Uterus (tissue), 4 donors: ENCODE data around the gene INHBB. TPM values are rescaled to one million over a fixed set of nuclear protein-coding genes. Genes with fewer than 3 reads are reported as not detected.
A peak's percentile ranks its signal among the peaks of the same experiment; 100 is the strongest.

ENCODE experiments used
- DNase-seq, 2 donors: peaks; one replicate each; pipeline ENCODE4 v3.0.0-alpha.2; 2019 to 2020
- H3K27ac ChIP-seq, 2 donors: fragments of 200-600 bp; sonication (generic); 1 replicate in 1 of 2; 2 replicates in 1 of 2; pipeline ENCODE4 v1.5.1; 2016 to 2018
- H3K27me3 ChIP-seq, 2 donors: fragments of 200-600 bp; sonication (generic); one replicate each; pipeline ENCODE4 v1.5.1; 2018 to 2019; ENCODE audit warnings: control low read depth in 1 of 2
- H3K36me3 ChIP-seq, 2 donors: fragments of 200-600 bp; sonication (generic); one replicate each; pipeline ENCODE4 v1.5.1; 2019; ENCODE audit warnings: control low read depth in 1 of 2
- H3K4me1 ChIP-seq, 2 donors: fragments of 200-600 bp; sonication (generic); one replicate each; pipeline ENCODE4 v1.5.1; 2018 to 2019; ENCODE audit warnings: control low read depth in 1 of 2
- H3K4me3 ChIP-seq, 2 donors: fragments of 200-600 bp; sonication (generic); 1 replicate in 1 of 2; 2 replicates in 1 of 2; pipeline ENCODE4 v1.5.1; 2018 to 2019; ENCODE audit warnings: mild to moderate bottlenecking in 1 of 2
- H3K9me3 ChIP-seq, 2 donors: fragments of 200-600 bp; sonication (generic); one replicate each; pipeline ENCODE4 v1.5.1; 2019; ENCODE audit warnings: control low read depth in 1 of 2
- CTCF ChIP-seq, 4 experiments: fragments of 200-600 bp in 2 of 4; fragments of 450-650 bp in 2 of 4; sonication (generic) in 2 of 4; IDR thresholded peaks; one replicate each; pipeline ENCODE4 v1.5.1; 2016 to 2019; ENCODE audit warnings: antibody characterized with exemption in 4 of 4, mild to moderate bottlenecking in 2 of 4, moderate library complexity in 1 of 4
- POLR2A ChIP-seq, 2 donors: fragments of 450-650 bp; IDR thresholded peaks; one replicate each; pipeline ENCODE4 v1.6.1; 2016; ENCODE audit warnings: antibody characterized with exemption in 2 of 2, mild to moderate bottlenecking in 1 of 2, moderate library complexity in 1 of 2
- intact Hi-C: fragments of 100-400 bp; cut with DNase I; formaldehyde crosslinking; loops from one replicate; pipeline ENCODE4 v1.15.1; 2023; ENCODE audit warnings: low total_unique reads
- total RNA-seq, 4 donors: library from RNA; depleted of rRNA in 3 of 4; stranded (reverse); fragments of >200 nt in 3 of 4; gene quantifications; one replicate each; pipeline versions ENCODE4 v1.1.0 to v1.2.4, GENCODE V29; 2014 to 2023
- donor health status: DM: yes; HTN: yes; CAD: no.

Gene INHBB
- total RNA-seq, 4 donors from 2014 or later, result 0.35 to 18.1 (median 4.2) TPM

- H3K27ac ChIP-seq, result no peak overlapping the region
- no peaks in the 10 kb centered on the region for H3K4me1 ChIP-seq
- H3K36me3 ChIP-seq, result no peaks in the 10 kb centered on the region
- intact Hi-C loops, result loop anchor here (10.0 kb wide), 1 partner anchor 157 kb away; no protein-coding TSS in a partner anchor
- H3K9me3 ChIP-seq, result no peaks in the 10 kb centered on the region
- DNase-seq, result no peak
- peaks cover 6 to 20% of the 10 kb centered on the region in 2 donors for H3K27me3 ChIP-seq
- no peak for TF ChIP-seq CTCF (IDR thresholded peaks at IDR 0.05)
- TF ChIP-seq POLR2A (IDR thresholded peaks at IDR 0.05), result no peak
- H3K4me3 ChIP-seq, result peak overlapping the region; percentile 14 to 27
These were observed 1.6 kb downstream of the INHBB start for GRCh38 chr2:120347396-120348060.

- no peaks in the 10 kb centered on the region for H3K9me3 ChIP-seq
- no peak overlapping the region for H3K27ac ChIP-seq
- no peaks in the 10 kb centered on the region for H3K36me3 ChIP-seq
- H3K4me1 ChIP-seq, result no peaks in the 10 kb centered on the region
- intact Hi-C loops, result loop anchor here (10.0 kb wide), 1 partner anchor 157 kb away; no protein-coding TSS in a partner anchor
- TF ChIP-seq POLR2A (IDR thresholded peaks at IDR 0.05) (no peak), CTCF (IDR thresholded peaks at IDR 0.05) (no peak)
- peaks cover 0 to 15% of the 10 kb centered on the region in 2 donors for H3K27me3 ChIP-seq
- no peak for DNase-seq
- no peak overlapping the region for H3K4me3 ChIP-seq
These were observed 2.3 kb downstream of the INHBB start for GRCh38 chr2:120348134-120348736.

- Histone ChIP-seq H3K36me3 (no peaks in the 10 kb centered on the region), H3K9me3 (no peaks in the 10 kb centered on the region), H3K27ac (no peak overlapping the region), H3K27me3 (peaks cover 0 to 8% of the 10 kb centered on the region in 2 donors), H3K4me1 (no peaks in the 10 kb centered on the region), H3K4me3 (no peak overlapping the region)
- intact Hi-C loops, result loop anchor here (10.0 kb wide), 1 partner anchor 156 kb away; no protein-coding TSS in a partner anchor
- DNase-seq, result no peak
- TF ChIP-seq POLR2A (IDR thresholded peaks at IDR 0.05) (no peak), CTCF (IDR thresholded peaks at IDR 0.05) (no peak)
These were observed 3.0 kb downstream of the INHBB start for GRCh38 chr2:120348737-120349439.

- no peak for TF ChIP-seq CTCF (IDR thresholded peaks at IDR 0.05)
- no peak for TF ChIP-seq POLR2A (IDR thresholded peaks at IDR 0.05)
- Histone ChIP-seq H3K9me3 (no peaks in the 10 kb centered on the region), H3K36me3 (no peaks in the 10 kb centered on the region), H3K4me3 (no peak overlapping the region), H3K27ac (no peak overlapping the region), H3K4me1 (no peaks in the 10 kb centered on the region), H3K27me3 (peaks cover 0 to 6% of the 10 kb centered on the region in 2 donors)
- intact Hi-C loops, result loop anchor here (10.0 kb wide), 1 partner anchor 155 kb away; no protein-coding TSS in a partner anchor
- no peak for DNase-seq
These were observed 3.5 kb downstream of the INHBB start for GRCh38 chr2:120349440-120349921.
